Heart right ventricle (tissue), 16 donors: ENCODE data around the gene RXRA. TPM values are rescaled to one million over a fixed set of nuclear protein-coding genes. Genes with fewer than 3 reads are reported as not detected.

Experiments
- ATAC-seq, 8 donors: fragments of 200-7000 bp; cut with Tn5 transposase; one replicate each; pipeline ENCODE4 v1.9.1; 2020; ENCODE audit warnings: mild to moderate bottlenecking in 8 of 8, moderate library complexity in 8 of 8, moderate number of reproducible peaks in 1 of 8
- DNase-seq, 2 donors: peaks; one replicate each; pipeline ENCODE4 v3.0.0-alpha.2; 2020
- H3K27ac ChIP-seq, 10 donors: fragments of 200-600 bp; sonication (generic) in 2 of 10; one replicate each; pipeline versions ENCODE4 v1.5.0 to v1.8.0; 2020 to 2022; ENCODE audit warnings: mild to moderate bottlenecking in 3 of 10
- H3K27me3 ChIP-seq, 7 donors: fragments of 200-600 bp; one replicate each; pipeline ENCODE4 v1.8.0; 2021 to 2022; ENCODE audit warnings: mild to moderate bottlenecking in 2 of 7
- H3K36me3 ChIP-seq, 9 donors: fragments of 200-600 bp; sonication (generic) in 1 of 9; one replicate each; pipeline versions ENCODE4 v1.5.0 to v1.8.0; 2020 to 2022; ENCODE audit warnings: mild to moderate bottlenecking in 2 of 9
- H3K4me1 ChIP-seq, 9 donors: fragments of 200-600 bp; sonication (generic) in 1 of 9; one replicate each; pipeline versions ENCODE4 v1.5.0 to v1.8.0; 2020 to 2022; ENCODE audit warnings: mild to moderate bottlenecking in 4 of 9
- H3K4me3 ChIP-seq, 10 donors: fragments of 200-600 bp; sonication (generic) in 2 of 10; one replicate each; pipeline versions ENCODE4 v1.5.0 to v1.8.0; 2020 to 2022; ENCODE audit warnings: mild to moderate bottlenecking in 7 of 10, moderate library complexity in 2 of 10
- H3K9me3 ChIP-seq, 11 donors: fragments of 200-600 bp in 10 of 11; sonication (generic) in 2 of 11; one replicate each; pipeline versions ENCODE4 v1.5.0 to v1.8.0; 2013 to 2022; ENCODE audit warnings: mild to moderate bottlenecking in 2 of 11, control low read depth in 1 of 11, moderate library complexity in 1 of 11
- CTCF ChIP-seq, 9 donors: fragments of 200-600 bp; sonication (generic) in 2 of 9; IDR thresholded peaks; one replicate each; pipeline versions ENCODE4 v1.5.0 to v1.8.0; 2021 to 2022; ENCODE audit warnings: antibody characterized with exemption in 9 of 9, mild to moderate bottlenecking in 5 of 9, moderate library complexity in 1 of 9
- WGBS, 2 donors: extraction: QIAGEN DNeasy Blood & Tissue Kit; methylation state at CpG; one replicate each; pipeline ENCODE4 v1.1.7; 2013; ENCODE audit warnings: inconsistent platforms in 1 of 2; 5-methylcytosine and 5-hydroxymethylcytosine counted together
- intact Hi-C, 10 donors: fragments of 100-400 bp; cut with DNase I; formaldehyde crosslinking; loops; one replicate each; pipeline versions ENCODE4 v1.11.1 to v1.14.2; 2022
- polyA plus RNA-seq, 2 donors: library from polyadenylated mRNA; stranded (reverse); fragments of 200-250 nt; gene quantifications; one replicate each; pipeline ENCODE4 v1.2.3, GENCODE V29; 2013
- total RNA-seq, 10 donors: library from RNA; stranded (reverse); fragmentation: NEBNext Ultra II Directional in 3 of 10; extraction: Animal tissue kit (Norgen Biotek cat#: 25700) in 3 of 10; gene quantifications; one replicate each; pipeline versions ENCODE4 v1.2.1 to v1.2.4, GENCODE V29; 2021 to 2023
- donor health status: Arrhythmogenic right ventricular cardiomyopathy.
- donor health status: ischemic (EF 13 %, LVEDD 7.1; RV severe dilation, severe dysfunction).
- donor health status: healthy with polysubstance abuse.
- donor health status: DM: no; HTN: yes; CAD: no.
- donor health status: DM: no; HTN: no; CAD: no.
- donor health status: ischemic (EF 25% LVEDD 6.9; RV normal size, moderate dysfunction).
- donor health status: ischemic (EF 25% LVEDD 5.7; RV mildly dilated, moderate dysfunction).
- donor health status: healthy.
- donor health status: DM: yes; HTN: yes; CAD: no.
- donor health status: Ischemic cardiomyopathy.
- donor health status: ischemic (EF 35%, LVEDD 5.7; RV mildly dilated, moderate dysfunction).
- donor health status: nonischemic (EF 11% LVEDD 7.7; RV severe dilation, severe dysfunction).
- donor health status: DM: yes; HTN: yes; CAD: no.
- donor health status: PGD.
- donor health status: ischemic (EF 29% LVEDD 5.4; RV normal size, mild dysfunction).
- donor health status: nonischemic (EF 23%, LVEDD 6.1; RV moderate dilation, normal function).

Gene RXRA
- total and polyA plus RNA-seq, 12 donors = 22.6 to 92.3 (median 42.0) TPM

GRCh38 chr9:134392900-134393299 is 66.6 kb downstream of the RXRA start:
- no peak for DNase-seq
- TF ChIP-seq CTCF (IDR thresholded peaks at IDR 0.05) = no peak
- Histone ChIP-seq H3K36me3 (no peaks in the 10 kb centered on the region), H3K9me3 (no peaks in the 10 kb centered on the region), H3K27ac (peak overlapping the region in 2 of 10 donors; percentile 34 to 51), H3K27me3 (no peaks in the 10 kb centered on the region), H3K4me1 (peaks cover 64 to 100% (median 97%) of the 10 kb centered on the region in 9 donors), H3K4me3 (no peak overlapping the region)
- no peak for ATAC-seq
- intact Hi-C loops = no loop called here
- 69 to 78% methylated on average over 12 of the region's 12 CpGs for WGBS, 2 donors

GRCh38 chr9:134393582-134394280 is 67.5 kb downstream of the RXRA start:
- peaks cover 0 to 2% (median 0%) of the 10 kb centered on the region in 11 donors for H3K9me3 ChIP-seq
- H3K4me1 ChIP-seq = peaks cover 66 to 100% (median 94%) of the 10 kb centered on the region in 9 donors
- DNase-seq = no peak
- WGBS, 2 donors = 82 to 95% methylated on average over 7 of the region's 7 CpGs
- H3K36me3 ChIP-seq = no peaks in the 10 kb centered on the region
- H3K4me3 ChIP-seq = no peak overlapping the region
- TF ChIP-seq CTCF (IDR thresholded peaks at IDR 0.05) = no peak
- ATAC-seq = no peak
- H3K27ac ChIP-seq = peak overlapping the region in 1 of 10 donors; percentile 34
- intact Hi-C loops = no loop called here
- no peaks in the 10 kb centered on the region for H3K27me3 ChIP-seq

GRCh38 chr9:134395002-134395517 is 68.8 kb downstream of the RXRA start:
- Histone ChIP-seq H3K27ac (peak overlapping the region in 7 of 10 donors; percentile 7 to 82 (median 71)), H3K9me3 (peaks cover 0 to 10% (median 4%) of the 10 kb centered on the region in 11 donors), H3K4me1 (peaks cover 54 to 100% (median 86%) of the 10 kb centered on the region in 9 donors), H3K4me3 (no peak overlapping the region), H3K27me3 (no peaks in the 10 kb centered on the region), H3K36me3 (no peaks in the 10 kb centered on the region)
- peak in 2 of 8 donors; percentile 6 to 21 for ATAC-seq
- WGBS, 2 donors = 51 to 60% methylated on average over 16 of the region's 16 CpGs
- TF ChIP-seq CTCF (IDR thresholded peaks at IDR 0.05) = no peak
- intact Hi-C loops = no loop called here
- no peak for DNase-seq

GRCh38 chr9:134395737-134396257 is 69.5 kb downstream of the RXRA start:
- 79 to 81% methylated on average over 12 of the region's 12 CpGs for WGBS, 2 donors
- no peak for DNase-seq
- Histone ChIP-seq H3K27ac (peak overlapping the region in 9 of 10 donors; percentile 3 to 82 (median 48)), H3K4me3 (peak overlapping the region in 1 of 10 donors; percentile 33), H3K9me3 (peaks cover 0 to 10% (median 4%) of the 10 kb centered on the region in 11 donors), H3K27me3 (no peaks in the 10 kb centered on the region), H3K4me1 (peaks cover 49 to 96% (median 78%) of the 10 kb centered on the region in 9 donors), H3K36me3 (no peaks in the 10 kb centered on the region)
- ATAC-seq = no peak
- intact Hi-C loops = no loop called here
- TF ChIP-seq CTCF (IDR thresholded peaks at IDR 0.05) = no peak
